GM21447 (cell line): ENCODE data around the gene BUB1.
"Not testable (repeated sequence)": the region's sequence is repeated elsewhere in the genome, so short reads cannot be mapped to it uniquely, and the experiment has no call there.

Experiments used
- ATAC-seq: cut with Tn5 transposase; IDR thresholded peaks from one replicate; pipeline ENCODE4 v1.9.1; 2021; ENCODE audit not compliant: unreplicated experiment

BUB1 gene

DNA sequence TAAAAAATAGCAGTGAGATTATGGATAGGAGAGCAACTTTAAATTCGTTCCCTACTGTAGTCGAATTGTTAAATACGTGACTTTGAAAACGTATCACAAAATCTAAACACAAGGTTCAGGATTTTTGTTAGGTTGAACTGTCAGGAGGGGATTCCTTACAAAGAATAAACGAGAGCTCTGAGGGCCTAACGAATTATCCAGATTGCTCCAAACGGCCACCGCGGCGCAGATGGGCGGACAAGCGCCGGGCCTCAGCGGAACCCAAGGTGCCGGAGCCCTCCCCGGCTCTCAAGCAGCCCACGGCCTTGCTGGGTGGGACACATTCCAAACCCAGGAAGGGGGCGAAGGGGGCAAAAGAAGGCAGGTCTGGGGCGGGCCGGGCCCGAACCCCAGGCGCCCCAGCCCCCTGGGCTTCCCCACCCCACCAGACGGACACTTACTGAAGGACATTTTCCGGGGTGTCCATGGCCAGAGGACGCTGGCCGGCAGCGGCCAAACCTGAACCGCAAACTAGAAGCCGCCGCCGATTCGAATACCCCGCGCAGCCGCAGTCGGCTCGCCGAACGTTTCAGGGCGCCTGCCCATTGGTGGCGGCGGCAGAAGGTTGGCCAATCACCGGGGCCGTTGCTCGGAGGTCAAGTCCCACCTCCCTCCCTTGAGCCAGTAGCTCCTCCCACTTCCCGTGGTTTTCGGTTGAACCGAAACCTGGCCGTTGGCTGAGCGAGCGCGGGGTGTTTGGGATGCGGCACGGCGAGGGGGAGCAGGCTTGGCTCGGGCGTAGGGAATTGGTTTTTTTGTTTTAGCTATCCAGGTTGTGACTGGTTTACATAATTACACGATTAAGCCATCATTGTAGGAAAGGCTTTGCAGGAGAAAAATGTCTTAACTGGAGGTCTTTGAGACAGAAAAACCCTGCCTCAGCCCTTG, at the start of gene BUB1:
Gene BUB1 (minus strand): TSS at position 534 of the 927 bp plus-strand sequence. CDS start 68 bp downstream, at position 466.
- ATAC-seq: peak; percentile 62

DNA sequence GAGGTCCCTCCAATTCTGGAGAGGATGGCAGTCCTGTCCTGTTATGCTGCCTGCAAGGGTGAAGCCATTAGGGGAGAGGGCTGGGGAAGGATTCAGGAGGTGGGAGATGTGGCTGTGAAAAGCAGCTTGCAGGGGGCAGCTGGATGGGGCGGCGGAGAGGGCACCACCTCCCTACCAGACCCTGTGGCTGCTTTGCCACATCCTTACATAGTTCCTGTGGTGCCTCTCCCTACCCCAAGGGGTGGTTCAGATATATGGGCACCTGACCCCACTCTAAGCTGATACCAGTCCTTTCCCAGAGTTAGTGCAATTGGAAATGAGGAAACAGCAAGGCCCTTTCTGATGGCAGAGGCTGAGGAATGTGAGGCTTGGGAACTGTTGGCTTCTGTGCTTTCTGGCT, 48.4 kb upstream of the BUB1 start:
- ATAC-seq: no peak

DNA sequence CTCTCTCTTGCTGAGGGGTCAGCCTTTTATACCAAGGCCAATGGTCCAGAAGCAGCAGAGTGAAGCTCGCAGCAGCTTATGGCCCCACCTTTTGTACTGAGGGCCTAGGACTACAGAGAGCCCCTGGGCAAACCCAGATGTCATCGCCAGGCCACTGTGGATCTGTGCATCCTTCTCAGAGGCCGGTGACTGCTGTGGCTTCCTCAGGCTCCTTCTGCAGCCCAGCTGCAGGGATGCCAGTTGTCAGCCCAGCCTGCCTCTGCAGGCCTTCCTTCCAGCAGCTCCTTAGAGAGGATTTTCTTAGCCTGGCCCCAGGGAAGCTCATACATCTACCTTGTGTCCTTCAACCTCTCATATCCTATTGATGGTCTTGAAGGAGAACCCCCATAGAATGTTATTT, 48.0 kb upstream of the BUB1 start:
- ATAC-seq: no peak

DNA sequence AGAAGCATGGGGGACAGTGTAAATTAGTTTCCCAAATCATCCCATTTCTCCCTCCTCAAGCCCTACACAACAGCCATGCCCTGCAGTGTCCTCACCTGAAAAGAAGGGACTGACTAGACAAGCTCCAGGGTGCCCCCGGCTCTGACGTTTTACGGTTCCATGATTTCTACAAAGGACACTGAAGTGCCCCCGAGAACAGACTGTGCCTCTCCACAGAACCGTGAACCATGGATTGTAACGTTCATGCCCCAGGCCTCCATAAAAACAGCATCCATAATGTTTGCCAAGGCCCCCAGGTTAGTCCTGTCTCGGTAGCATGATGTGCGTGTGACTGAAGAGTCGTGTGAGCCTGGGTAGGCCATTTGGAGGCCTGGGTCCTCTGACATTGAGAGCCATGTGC, 47.5 kb upstream of the BUB1 start:
- ATAC-seq: no peak

DNA sequence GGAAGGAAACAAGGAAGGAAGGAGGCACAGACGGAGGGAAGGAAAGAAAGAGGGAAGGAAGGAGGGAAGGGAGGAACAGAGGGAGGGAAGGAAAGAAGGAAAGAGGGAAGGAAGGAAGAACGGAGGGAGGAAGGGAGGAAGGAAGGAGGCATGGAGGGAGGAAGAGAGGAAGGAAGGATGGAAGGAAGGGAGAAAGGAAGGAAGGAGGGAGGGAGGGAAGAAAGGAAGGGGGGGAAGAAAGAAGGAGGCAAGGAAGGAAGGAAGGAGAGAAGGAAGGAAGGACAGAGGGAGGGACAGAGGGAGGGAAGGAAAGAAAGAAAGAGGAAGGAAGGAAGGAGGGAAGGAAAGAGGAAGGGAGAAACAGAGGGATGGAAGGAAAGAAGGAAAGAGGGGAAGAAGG, 47.0 kb upstream of the BUB1 start:
- ATAC-seq: no peak

DNA sequence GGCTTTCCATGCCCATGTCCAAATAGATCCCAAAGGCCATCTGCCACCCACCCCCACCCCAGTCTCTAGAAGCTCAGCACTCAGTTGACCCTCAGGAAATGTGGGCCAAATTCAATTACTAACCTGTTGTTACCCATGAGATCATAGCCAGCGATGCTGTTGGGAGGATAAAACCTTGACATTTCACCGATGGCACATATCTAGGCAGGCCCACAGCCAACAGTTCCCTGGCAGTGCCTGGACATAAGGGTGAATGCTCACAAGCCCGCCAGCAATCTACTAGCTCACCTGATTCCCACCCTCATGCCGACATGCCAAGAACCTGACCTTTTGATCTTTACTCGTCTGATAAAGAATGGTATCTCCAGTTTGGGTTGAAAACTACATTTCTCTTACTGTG, 42.7 kb upstream of the BUB1 start:
- ATAC-seq: no peak

DNA sequence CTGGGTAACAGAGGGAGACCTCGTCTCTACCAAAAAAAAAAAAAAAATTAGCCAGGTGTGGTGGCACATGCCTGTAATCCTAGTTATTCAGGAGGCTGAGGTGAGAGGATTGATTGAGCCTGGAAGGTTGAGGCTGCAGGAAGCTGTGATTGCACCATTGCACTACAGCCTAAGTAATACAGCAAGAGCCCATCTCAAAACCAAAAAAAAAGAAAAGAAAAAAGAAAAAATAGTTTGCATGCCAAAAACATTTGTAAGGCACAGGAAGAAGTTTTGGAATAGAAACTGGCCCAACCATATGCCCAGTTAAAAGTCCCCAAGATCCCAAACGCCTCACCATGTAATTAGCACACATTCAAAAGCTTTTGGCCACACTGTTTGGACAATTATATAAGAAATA, 41.1 kb upstream of the BUB1 start:
- ATAC-seq: no peak

DNA sequence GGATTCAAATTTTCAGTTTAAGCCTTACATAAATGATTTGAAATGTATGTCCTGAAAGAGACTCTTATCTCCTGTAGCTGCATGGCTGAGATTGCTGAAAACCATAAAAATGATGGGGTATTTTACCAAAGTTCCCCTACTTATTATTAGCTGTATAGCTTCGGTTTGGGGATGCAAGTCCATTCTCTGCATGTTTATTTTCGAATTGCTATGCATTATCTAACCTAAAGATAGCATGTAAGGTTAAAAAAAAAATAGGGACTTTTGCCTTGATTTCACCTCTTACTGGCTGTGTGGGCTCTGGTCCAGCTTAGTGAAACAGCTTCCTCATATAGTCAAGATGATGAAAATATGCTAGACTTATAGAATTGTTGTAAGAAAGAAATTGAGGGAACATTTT, 40.5 kb upstream of the BUB1 start:
- no peak for ATAC-seq

DNA sequence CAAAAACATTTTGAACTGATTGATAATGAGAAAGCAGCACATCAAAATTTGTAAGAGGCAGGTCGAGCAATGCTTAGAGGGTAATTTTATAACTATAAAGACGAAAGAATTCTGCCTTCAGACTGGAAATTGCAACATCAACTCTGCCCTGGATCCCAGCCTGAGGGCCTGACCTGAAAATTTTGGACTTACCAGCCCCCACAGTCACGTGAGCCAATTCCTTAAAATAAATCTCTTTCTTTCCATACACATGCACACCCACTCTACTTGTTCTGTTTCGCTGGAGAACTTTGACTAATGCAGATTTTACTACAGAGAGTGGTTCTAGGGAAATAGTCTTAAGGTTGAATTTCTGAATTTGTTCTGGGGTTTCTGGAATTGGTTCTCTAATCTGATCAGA, 39.9 kb upstream of the BUB1 start:
- no peak for ATAC-seq

DNA sequence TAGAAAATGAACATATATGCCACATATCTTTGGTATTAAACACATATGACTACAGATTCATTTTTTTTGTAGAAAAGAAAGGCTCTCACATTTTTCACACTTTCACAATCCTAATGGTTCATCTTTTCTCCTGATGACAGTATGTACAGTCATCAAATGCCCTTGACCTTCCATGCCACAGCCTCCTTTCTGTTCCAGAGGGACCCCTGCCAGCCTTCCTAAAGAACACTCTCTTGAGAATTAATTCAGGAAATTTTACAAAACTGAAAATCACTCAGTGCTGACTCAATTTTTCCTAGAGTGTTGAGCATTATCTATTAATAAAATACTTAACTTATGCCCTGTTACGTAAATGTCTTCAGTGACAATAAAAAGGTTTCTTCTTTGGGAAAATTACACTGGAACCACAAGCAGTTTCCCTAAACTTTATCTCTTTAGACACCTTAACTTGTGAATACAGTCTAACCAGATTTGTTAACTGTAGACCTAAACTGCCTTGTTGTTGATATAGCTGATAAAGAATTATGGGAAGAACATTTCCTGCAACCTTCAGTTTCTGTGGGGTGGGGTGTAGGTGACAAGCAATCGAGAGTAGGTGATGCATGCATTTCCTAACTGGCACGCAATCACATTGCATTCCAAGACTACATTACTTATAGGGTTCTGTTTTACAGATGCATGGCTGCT, 39.2 kb upstream of the BUB1 start:
- ATAC-seq: no peak

DNA sequence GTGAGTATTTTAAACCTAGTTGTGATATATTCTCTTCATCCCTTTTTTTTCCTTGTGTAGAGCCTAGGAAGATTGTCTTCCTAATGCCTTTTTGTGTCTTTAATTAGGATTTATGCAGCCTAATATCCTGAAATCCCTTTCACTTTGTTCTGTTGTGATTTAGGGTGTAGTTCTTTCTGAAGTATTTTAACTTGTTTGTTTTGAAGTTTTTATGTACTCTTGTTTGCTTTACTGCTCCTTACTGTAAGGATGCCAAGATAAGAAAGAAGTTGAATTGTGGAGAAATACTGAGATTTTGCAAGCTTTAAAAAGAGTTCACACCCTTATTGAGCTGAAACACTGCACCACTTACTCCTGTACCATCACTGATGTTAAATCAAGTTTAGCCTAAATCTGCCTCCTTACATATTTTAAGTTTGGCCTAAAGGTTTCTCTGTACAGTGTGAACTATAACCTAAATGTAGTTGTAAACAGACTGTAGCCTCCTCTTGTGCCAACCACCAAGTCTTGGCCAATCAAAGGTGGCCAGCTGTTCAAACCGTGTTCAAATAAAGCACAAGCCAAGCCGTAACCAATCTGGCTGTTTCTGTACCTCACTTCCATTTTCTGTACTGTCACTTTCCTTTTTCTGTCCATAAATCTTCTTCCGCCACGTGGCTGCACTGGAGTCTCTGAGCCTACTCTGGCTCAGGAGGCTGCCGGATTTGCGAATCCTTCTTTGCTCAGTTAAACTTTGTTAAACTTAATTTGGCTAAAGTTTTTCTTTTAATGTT, 36.8 kb upstream of the BUB1 start:
- ATAC-seq: no peak

DNA sequence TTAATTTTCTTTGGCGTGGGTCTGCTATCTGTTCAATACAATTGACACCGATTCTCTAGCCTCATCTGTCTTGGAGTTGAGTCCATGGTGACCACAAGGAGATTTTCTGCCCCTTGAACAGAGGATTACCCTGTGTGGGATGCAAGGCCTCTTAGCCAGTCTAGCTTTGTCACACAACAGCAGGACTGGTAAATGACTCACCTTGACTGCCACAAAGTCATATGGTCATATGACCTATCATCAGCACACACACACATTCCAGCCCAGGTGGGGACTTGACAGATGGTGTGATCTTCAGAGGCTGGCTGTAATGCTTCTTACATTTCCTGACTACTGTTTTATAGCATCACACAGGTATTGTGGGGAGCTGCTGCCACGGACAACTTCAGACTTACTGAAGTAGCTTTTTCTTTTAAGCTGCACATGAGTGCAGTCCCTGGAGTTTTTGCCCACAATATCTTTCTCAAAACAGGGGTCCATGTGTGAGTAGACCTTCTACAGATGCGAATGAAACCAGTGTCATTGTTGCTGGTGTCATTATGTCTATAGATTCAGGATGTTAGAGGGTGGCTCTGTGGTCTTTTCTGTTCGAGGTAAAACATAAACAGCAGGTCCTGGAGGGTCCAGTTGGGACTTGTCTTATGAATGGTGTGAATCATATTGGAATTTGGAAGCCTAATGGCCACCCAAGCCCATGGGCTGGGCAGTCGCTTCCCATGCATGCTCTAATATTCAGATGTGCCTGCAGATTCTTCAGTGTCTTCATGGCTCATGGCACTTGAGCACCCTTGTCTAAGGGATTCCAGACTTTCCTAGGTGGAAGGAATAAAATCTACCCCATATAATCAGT, 35.9 kb upstream of the BUB1 start:
- ATAC-seq: no peak

DNA sequence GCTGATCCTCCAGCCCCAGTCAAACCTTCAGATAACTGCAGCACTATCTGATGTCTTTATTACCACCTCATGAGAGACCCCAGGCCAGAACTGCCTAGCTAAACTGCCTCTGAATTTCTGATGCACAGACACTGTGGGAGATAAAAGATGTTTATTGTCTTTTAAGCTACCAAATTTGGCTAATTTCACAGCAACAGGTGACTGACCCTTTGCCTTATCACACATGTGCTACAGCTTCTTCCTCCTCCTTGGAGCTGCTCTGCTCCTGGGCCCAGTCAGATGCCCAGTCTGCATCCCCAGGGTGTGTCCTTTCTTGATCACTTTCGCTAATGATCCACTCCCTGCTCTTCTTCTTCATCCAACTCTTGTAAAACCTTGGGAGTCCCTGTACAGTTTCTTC, 34.9 kb upstream of the BUB1 start:
- no peak for ATAC-seq

DNA sequence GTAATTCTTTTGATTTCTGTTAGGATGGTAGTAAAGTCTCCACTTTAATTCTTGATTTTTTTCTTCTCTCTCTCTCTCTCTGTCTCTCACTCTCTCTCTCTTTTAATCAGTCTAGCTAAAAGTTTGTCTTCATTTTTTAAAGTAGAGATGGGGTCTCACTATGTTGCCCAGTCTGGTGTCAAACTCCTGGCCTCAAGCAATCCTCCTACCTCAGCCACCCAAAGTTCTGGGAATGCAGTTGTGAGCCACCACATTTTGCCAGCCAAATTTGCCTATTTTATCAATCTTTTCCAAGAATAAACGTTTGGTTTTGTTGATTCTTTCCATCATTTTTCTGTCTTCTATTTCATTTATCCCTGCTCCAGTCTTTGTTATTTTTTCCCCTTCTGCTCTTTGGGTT, 30.6 kb upstream of the BUB1 start:
- no peak for ATAC-seq

DNA sequence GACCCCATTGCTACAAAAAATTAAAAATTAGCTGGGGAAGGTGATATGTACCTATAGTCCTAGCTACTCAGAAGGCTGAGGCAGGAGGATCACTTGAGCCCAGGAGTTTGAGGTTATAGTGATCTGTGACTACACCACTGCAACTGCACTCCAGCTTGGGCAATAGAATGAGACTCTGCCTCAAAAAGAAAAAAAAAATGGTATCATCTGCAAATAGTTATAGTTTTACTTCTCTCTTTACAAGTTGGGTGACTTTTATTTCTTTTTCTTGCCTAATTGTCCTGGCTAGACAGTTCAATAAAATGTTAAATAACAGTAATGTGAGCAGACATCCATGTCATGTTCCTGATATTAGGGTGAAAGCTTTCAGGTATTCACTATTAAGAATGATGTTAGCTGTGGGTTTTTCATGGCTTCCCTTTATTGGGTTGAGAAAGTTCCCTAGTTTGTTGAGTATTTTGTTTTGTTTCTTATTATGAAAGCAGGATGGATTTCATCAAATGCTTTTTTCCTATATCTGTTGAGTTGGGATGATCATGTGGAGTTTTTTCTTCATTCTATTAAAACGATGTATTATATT, 29.6 kb upstream of the BUB1 start:
- ATAC-seq: no peak

DNA sequence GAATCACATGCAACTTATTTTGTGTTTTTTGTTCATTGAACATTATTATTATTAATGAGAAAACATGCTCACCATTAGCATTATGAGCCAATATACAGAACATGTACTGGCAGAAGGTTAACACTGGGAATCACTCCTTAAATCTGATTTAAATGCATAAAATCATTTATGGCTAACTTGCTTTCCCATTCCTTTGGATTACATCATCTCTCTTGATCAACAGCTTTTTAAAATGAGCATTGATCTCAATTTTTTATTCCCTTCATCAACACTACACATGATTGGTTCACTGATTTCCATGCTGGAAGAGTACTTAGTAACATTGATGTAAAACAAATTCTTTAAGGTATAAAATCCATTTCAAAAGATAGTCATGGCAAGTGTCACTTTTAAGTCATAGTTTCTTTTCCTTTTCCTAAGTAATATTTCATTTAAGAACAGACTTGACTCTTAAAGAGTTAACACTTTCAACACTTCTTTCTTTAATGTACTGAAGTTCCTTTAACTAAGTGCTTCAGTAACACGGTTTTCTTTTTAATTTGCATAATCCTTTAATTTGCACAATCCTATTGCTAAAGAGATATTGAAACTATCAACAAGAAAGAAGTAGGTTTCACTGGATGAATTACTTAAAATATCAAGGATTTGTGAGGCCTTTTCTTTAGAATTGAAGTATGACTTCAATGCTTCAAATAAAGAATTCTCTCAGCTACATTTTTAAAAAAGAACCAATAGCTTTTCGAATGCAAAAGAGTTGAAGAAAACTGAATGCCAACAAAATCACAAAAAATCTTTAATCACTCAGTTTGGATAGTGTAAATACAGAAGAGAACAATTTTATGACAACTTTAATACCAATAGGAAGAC, 24.9 kb upstream of the BUB1 start:
- ATAC-seq: no peak

DNA sequence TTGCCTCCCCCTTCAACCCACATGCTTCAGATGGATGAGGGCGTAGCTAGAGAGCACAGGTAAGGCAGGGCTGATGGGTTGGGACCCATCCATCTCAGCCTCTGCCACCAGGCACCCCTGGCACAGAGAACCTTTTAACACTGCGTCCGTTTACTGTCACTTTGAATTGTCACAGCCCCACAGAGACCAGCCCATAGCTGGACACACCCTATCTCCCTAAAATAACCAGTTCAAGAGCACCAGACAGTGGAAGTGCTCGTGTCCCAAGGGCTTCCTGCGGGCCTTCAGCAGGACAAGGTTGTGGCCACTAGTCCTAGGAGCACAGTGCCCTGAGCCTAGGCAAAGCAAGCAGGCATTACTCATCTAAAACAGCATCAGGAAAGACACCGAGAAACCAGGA, 20.4 kb upstream of the BUB1 start:
- ATAC-seq: not testable (repeated sequence)

DNA sequence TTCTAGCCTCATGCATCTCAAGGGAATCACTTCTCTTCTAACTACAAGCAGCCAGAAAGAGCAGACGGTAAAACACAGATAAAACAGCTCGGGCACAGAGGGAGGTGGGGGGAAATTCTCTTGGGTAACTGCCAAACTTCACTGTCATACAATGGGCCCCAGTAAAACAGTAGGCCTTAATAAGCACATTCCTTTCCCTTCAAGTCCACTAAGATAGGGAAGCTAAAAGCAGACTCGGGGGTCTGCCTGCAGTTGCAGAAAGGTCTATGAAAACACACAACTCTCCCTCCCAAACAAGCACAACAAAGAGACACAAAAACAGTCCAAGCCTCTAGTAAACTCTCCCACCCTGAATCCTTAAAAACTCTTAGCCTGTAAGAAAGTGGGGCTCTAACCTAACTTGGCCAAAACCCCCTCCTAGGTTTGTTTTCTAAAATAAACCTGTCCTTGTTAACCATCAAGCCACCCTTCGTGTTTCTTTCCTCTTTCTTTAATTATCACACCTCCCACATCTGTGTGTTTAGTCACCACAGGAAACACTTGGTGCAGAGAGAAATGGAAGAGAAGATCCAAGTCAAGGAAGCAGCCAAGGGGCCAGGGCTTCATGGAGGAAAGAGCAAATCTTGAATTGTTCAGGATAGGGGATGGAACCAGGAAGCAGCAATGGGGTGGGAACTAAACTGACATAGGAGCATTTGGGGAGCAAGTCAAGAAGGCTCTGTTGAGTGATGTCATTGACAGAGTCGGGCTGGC, 17.5 kb upstream of the BUB1 start:
- not testable (repeated sequence) for ATAC-seq
